Choroid plexus epithelial cell (primary cell): Measurements from ENCODE around the gene PBRM1.
A peak's percentile ranks its signal among the peaks of the same experiment; 100 is the strongest.
"Not testable (repeated sequence)": the region's sequence is repeated elsewhere in the genome, so short reads cannot be mapped to it uniquely, and the experiment has no call there.

Source experiments
- DNase-seq: peaks from one replicate; pipeline ENCODE4 v3.0.0-alpha.2; 2010; ENCODE audit warnings: low read depth
- H3K4me3 ChIP-seq: 2 replicates; pipeline ENCODE4 v1.5.1; 2011; ENCODE audit warnings: low read depth, mild to moderate bottlenecking, control low read depth, low read length, moderate library complexity
- TF ChIP-seq, protein P1 (sequence below): conservative IDR thresholded peaks from 2 replicates; pipeline ENCODE4 v1.5.1; 2011; ENCODE audit warnings: low read depth, mild to moderate bottlenecking, control low read depth, inconsistent platforms, low read length, moderate library complexity

Gene PBRM1

DNA sequence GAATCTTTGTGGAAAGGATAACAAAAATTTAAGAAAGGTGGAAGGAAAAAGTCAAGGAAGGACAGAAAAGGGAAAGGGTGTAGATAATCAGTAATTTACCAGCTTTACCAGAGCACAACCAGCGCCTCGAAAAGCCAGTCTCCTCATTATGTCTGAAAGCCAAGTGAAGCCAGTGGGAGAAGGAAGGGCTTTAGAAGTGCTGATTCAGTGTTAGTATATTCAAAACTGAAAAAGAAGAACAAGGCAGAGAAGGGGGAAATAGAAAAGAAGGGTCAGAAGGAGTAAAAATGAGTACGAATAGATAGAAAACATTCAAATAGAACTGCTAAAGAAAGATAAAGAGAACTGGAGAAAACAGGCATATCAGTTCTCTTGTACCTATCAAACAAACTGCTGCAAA lies 4.1 kb downstream of the PBRM1 start:
- DNase-seq = no peak

DNA sequence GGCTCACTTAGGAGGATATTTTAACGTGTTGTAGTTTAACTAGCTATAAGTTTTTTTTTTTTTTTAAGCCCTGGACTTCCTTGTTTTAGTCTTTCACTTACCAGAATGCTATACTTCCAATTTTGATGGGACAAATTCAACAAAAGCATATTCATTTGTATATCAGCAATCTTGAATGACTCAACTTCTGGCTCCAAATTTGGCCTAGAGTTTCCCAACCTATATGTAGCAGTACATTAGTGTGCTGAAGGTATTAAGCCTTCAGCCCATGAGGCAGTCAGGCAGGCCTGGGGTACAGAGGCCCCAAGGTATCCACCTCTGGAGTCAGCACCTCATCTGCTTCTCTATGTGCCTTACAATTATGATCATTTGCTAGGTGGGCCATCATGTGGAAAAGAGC lies 5.9 kb downstream of the PBRM1 start:
- TF ChIP-seq, protein P1, sequence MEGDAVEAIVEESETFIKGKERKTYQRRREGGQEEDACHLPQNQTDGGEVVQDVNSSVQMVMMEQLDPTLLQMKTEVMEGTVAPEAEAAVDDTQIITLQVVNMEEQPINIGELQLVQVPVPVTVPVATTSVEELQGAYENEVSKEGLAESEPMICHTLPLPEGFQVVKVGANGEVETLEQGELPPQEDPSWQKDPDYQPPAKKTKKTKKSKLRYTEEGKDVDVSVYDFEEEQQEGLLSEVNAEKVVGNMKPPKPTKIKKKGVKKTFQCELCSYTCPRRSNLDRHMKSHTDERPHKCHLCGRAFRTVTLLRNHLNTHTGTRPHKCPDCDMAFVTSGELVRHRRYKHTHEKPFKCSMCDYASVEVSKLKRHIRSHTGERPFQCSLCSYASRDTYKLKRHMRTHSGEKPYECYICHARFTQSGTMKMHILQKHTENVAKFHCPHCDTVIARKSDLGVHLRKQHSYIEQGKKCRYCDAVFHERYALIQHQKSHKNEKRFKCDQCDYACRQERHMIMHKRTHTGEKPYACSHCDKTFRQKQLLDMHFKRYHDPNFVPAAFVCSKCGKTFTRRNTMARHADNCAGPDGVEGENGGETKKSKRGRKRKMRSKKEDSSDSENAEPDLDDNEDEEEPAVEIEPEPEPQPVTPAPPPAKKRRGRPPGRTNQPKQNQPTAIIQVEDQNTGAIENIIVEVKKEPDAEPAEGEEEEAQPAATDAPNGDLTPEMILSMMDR = no peak
- no peak overlapping the region for H3K4me3 ChIP-seq
- DNase-seq = peak; percentile 27

More for the DNA sequence above, 4.1 kb downstream of the PBRM1 start:
- H3K4me3 ChIP-seq = no peak overlapping the region
- TF ChIP-seq, protein P1 = no peak

DNA sequence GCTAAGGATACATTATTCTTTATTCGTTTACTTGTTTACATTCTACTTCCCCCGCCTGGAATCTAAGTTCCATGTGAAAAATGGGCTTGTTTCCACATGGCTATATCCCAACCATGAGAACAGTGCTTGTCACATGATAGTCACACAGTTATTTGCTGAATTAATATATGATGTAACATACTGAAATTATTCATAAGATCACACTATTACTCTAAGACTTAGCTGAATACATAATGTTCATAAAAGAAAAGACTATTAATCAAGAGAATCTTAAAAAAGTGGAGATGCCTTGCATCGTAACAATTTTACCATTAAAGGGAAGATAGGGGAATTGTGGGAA lies 6.5 kb downstream of the PBRM1 start:
- H3K4me3 ChIP-seq = no peak overlapping the region
- TF ChIP-seq, protein P1 = no peak
- DNase-seq = peak; percentile 48

DNA sequence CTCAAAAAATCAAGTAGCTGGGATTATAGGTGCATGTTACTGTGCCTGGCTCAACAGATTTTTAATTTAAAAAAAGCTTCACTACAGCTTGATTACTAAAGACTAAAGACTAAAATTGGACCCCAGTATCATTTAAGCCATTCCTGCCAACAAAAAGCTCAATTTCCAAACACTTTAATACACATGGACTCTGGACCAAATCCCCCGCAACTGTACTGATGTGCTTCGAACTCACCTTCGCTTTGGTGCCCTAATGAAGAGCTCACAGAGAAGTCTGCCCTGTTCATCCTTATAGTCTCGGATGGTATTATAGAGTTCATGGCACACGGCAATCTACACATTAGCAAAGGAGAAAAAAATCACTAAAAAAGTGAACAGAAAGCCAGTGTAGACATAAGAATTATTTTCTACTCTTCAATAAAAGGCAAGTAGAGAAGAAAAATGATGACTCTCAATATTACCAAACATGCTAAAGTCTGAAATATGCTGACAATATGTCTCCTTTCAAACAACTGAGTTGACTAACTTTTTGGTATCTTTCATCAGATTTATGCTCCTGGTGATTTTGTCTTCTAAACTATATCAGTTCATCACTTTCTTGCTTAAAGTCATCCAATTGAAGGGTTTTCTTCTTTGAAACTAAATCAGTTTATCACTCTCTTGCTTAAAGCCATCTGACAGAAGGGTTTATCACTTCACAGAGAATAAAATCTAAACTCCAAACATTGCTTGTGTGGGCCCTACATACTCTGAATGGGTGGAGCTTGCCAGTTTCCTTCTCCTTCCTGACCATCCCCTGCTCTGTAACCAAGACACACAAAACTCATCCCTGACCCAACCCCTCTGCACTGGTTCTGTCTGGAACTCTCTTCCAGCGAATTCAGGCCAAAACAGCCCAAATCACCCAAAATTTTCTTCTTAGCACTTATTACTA lies 7.2 kb downstream of the PBRM1 start:
- DNase-seq = peak; percentile 17
- TF ChIP-seq, protein P1 = no peak
- H3K4me3 ChIP-seq = no peak overlapping the region

DNA sequence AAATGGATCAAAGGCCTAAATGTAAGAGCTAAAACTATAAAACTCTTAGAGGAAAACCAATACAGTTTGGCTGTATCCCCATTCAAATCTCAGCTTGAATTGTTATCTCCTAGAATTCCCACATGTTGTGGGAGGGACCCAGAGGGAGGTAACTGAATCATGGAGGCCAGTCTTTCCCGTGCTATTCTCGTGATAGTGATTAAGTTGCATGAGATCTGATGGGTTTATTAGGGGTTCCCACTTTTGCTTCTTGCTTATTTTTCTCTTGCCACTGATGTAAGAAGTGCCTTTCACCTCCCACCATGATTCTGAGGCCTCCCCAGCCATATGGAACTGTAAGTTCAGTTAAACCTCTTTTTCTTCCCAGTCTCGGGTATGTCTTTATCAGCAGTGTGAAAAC lies 9.5 kb downstream of the PBRM1 start:
- H3K4me3 ChIP-seq, DNase-seq: not testable (repeated sequence)

DNA sequence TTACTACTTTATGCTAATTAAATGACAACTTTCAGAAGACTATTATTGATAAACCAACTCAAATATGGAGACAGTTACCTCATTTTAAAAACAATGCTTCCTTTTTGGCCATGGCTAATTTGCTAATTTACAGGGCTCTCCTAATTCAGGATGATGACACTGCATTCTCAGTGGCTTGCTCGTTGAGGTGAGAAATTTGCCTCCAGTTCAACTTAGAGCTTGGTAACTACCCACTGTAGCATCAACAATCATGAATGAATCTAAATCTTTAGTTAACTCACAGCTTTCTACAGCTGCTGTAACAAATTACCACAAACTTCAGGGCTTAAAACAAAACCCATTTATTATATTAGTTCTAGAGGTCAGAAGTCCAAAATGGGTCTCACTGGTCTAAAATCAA lies 14.0 kb downstream of the PBRM1 start:
- TF ChIP-seq, protein P1 = no peak
- DNase-seq = no peak
- no peak overlapping the region for H3K4me3 ChIP-seq

DNA sequence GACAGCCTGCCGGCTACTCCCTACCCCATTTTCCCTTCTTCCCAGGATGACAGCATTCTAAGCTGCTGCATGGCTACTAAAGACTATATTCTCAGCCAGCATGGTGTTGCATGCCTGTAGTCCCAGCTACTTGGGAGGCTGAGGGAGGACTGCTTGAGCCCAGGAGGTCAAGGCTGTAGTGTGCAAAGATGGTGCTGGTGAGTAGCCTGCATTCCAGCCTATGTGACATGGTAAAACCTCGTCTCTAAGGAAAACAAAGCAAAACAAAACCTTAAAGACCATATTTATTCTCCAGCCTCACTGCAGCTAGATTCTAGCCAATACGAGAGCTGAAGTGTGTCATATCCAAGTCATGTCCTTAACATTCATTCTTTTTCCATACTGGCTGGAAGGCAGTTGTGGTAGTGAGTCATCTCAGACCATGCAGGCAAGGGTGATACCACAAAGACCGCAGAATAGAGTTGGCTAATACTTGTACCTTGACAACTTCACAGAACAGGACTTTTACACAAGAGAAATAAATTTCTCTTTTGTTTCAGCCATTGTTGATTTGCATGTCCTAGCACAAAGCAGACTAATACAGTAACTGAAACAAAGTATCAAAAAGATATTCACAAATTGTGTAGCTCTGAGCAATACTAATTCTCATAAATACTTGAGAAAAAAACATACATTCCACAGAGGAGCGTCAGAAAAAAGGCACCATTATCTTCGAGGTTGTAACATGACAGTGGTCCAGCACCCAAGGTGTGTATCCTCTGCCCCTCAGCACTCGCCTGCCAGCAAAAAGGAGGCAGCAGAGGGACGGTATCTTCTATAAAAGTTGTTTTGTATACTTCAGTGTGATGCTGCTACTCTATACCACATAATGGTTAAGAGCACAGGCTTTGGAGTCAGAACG lies 14.8 kb downstream of the PBRM1 start:
- peak; percentile 100 for DNase-seq
- TF ChIP-seq, protein P1 = no peak
- no peak overlapping the region for H3K4me3 ChIP-seq
